Thoracic aorta (tissue), 2 donors: ENCODE measurements around the gene FAT1. TPM values are rescaled to one million over a fixed set of nuclear protein-coding genes. Genes with fewer than 3 reads are reported as not detected.

Experiments used
- ATAC-seq: fragments of 150-250 bp; one replicate; pipeline ENCODE4 v1.8.0; 2017; ENCODE audit warnings: low read depth; ENCODE audit not compliant: insufficient number of reproducible peaks, low FRiP score
- DNase-seq: peaks from one replicate; pipeline ENCODE4 v3.0.0-alpha.2; 2020; ENCODE audit warnings: low spot score
- H3K27ac ChIP-seq, 2 donors: fragments of 200-600 bp; sonication (generic); 1 replicate in 1 of 2; 2 replicates in 1 of 2; pipeline ENCODE4 v1.5.1; 2016; ENCODE audit warnings: mild to moderate bottlenecking in 2 of 2, moderate library complexity in 2 of 2
- H3K27me3 ChIP-seq: fragments of 200-600 bp; sonication (generic); replicated peaks from 2 replicates; pipeline ENCODE4 v1.6.0; 2016; ENCODE audit warnings: mild to moderate bottlenecking; ENCODE audit not compliant: insufficient read depth
- H3K36me3 ChIP-seq: fragments of 200-600 bp; sonication (generic); one replicate; pipeline ENCODE4 v1.5.1; 2016
- H3K4me1 ChIP-seq, 2 donors: fragments of 200-600 bp; sonication (generic); 1 replicate in 1 of 2; 2 replicates in 1 of 2; pipeline versions ENCODE4 v1.5.1 to v1.6.0; 2016; ENCODE audit warnings: low read depth in 2 of 2, mild to moderate bottlenecking in 1 of 2; ENCODE audit not compliant: control insufficient read depth in 1 of 2
- H3K4me3 ChIP-seq: fragments of 200-600 bp; sonication (generic); 2 replicates; pipeline ENCODE4 v1.5.1; 2016; ENCODE audit warnings: mild to moderate bottlenecking
- H3K9me3 ChIP-seq: fragments of 200-600 bp; sonication (generic); 2 replicates; pipeline ENCODE4 v1.5.1; 2016
- CTCF ChIP-seq: fragments of 200-600 bp; sonication (generic); IDR thresholded peaks from one replicate; pipeline ENCODE4 v1.5.1; 2019; ENCODE audit warnings: antibody characterized with exemption
- total RNA-seq, 2 donors: library from RNA; depleted of rRNA; stranded (reverse); fragments of >200 nt; gene quantifications; one replicate each; pipeline versions ENCODE4 v1.1.0 to v1.2.3, GENCODE V29; 2016

Gene FAT1
- total RNA-seq, 2 donors from 2014 or later, result 106 to 117 TPM

- TF ChIP-seq CTCF, result no peak
- Histone ChIP-seq H3K9me3 (no peaks in the 10 kb centered on the region), H3K27me3 (no peaks in the 10 kb centered on the region), H3K4me1 (no peaks in the 10 kb centered on the region), H3K27ac (no peak overlapping the region), H3K4me3 (no peak overlapping the region), H3K36me3 (peaks cover 28% of the 10 kb centered on the region)
- DNase-seq (no peak), ATAC-seq (no peak)
These were observed 130.1 kb downstream of the FAT1 start for GRCh38 chr4:186593587-186593973.

- no peak for TF ChIP-seq CTCF
- H3K36me3 ChIP-seq, result peaks cover 31% of the 10 kb centered on the region
- no peak overlapping the region for H3K27ac ChIP-seq
- no peaks in the 10 kb centered on the region for H3K9me3 ChIP-seq
- no peaks in the 10 kb centered on the region for H3K4me1 ChIP-seq
- no peak for ATAC-seq
- DNase-seq, result no peak
- H3K27me3 ChIP-seq, result no peaks in the 10 kb centered on the region
- H3K4me3 ChIP-seq, result no peak overlapping the region
These were observed 130.6 kb downstream of the FAT1 start for GRCh38 chr4:186592966-186593586.

GRCh38 chr4:186592445-186592844 lies 131.2 kb downstream of the FAT1 start:
- H3K9me3 ChIP-seq, result no peaks in the 10 kb centered on the region
- H3K36me3 ChIP-seq, result peaks cover 31% of the 10 kb centered on the region
- H3K27me3 ChIP-seq, result no peaks in the 10 kb centered on the region
- H3K4me1 ChIP-seq, result no peaks in the 10 kb centered on the region
- DNase-seq (no peak), ATAC-seq (no peak)
- no peak for TF ChIP-seq CTCF
- no peak overlapping the region for H3K4me3 ChIP-seq
- H3K27ac ChIP-seq, result no peak overlapping the region

- DNase-seq (no peak), ATAC-seq (no peak)
- peaks cover 4 to 6% of the 10 kb centered on the region in 2 donors for H3K4me1 ChIP-seq
- peaks cover 24% of the 10 kb centered on the region for H3K36me3 ChIP-seq
- no peaks in the 10 kb centered on the region for H3K27me3 ChIP-seq
- no peak overlapping the region for H3K4me3 ChIP-seq
- no peaks in the 10 kb centered on the region for H3K9me3 ChIP-seq
- H3K27ac ChIP-seq, result no peak overlapping the region
- no peak for TF ChIP-seq CTCF
These were observed 132.0 kb downstream of the FAT1 start for GRCh38 chr4:186591651-186592050.

- Histone ChIP-seq H3K27me3 (no peaks in the 10 kb centered on the region), H3K4me3 (no peak overlapping the region), H3K4me1 (peaks cover 11 to 14% of the 10 kb centered on the region in 2 donors), H3K9me3 (no peaks in the 10 kb centered on the region), H3K27ac (no peak overlapping the region), H3K36me3 (peaks cover 13% of the 10 kb centered on the region)
- TF ChIP-seq CTCF, result no peak
- no peak for ATAC-seq
- DNase-seq, result no peak
These were observed 135.2 kb downstream of the FAT1 start for GRCh38 chr4:186588503-186588902.
